Ascending aorta (tissue), 2 donors: ENCODE results near the gene DCAF11. TPM values are rescaled to one million over a fixed set of nuclear protein-coding genes. Genes with fewer than 3 reads are reported as not detected.

Experiments
- DNase-seq, 2 donors: peaks; one replicate each; pipeline ENCODE4 v3.0.0-alpha.2; 2019; ENCODE audit warnings: low spot score in 2 of 2
- H3K27ac ChIP-seq, 2 donors: fragments of 200-600 bp; sonication (generic); one replicate each; pipeline ENCODE4 v1.5.1; 2016 to 2017; ENCODE audit warnings: mild to moderate bottlenecking in 1 of 2
- H3K27me3 ChIP-seq: fragments of 200-600 bp; sonication (generic); one replicate; pipeline ENCODE4 v1.5.1; 2017
- H3K36me3 ChIP-seq, 2 donors: fragments of 200-600 bp; sonication (generic); one replicate each; pipeline ENCODE4 v1.5.1; 2016
- H3K4me1 ChIP-seq, 2 donors: fragments of 200-600 bp; sonication (generic); one replicate each; pipeline ENCODE4 v1.5.1; 2016 to 2017; ENCODE audit warnings: mild to moderate bottlenecking in 1 of 2
- H3K4me3 ChIP-seq, 2 donors: fragments of 200-600 bp; sonication (generic); one replicate each; pipeline ENCODE4 v1.5.1; 2016 to 2017; ENCODE audit warnings: mild to moderate bottlenecking in 1 of 2
- H3K9me3 ChIP-seq, 2 donors: fragments of 200-600 bp; sonication (generic); one replicate each; pipeline ENCODE4 v1.5.1; 2016
- intact Hi-C: fragments of 100-400 bp; cut with DNase I; formaldehyde crosslinking; loops from one replicate; pipeline ENCODE4 v1.15.1; 2023
- total RNA-seq: library from RNA; depleted of rRNA; stranded (reverse); fragments of >200 nt; gene quantifications from one replicate; pipeline ENCODE4 v1.1.0, GENCODE V29; 2016
- TF ChIP-seq, protein P1 (sequence below), 3 experiments: fragments of 200-600 bp in 2 of 3; fragments of 450-650 bp in 1 of 3; sonication (generic) in 2 of 3; IDR thresholded peaks; one replicate each; pipeline ENCODE4 v1.5.1; 2016 to 2019; ENCODE audit warnings: antibody characterized with exemption in 3 of 3, mild to moderate bottlenecking in 1 of 3, moderate library complexity in 1 of 3

Gene DCAF11
- total RNA-seq, 1 donor from 2014 or later: 52.3 TPM

DNA sequence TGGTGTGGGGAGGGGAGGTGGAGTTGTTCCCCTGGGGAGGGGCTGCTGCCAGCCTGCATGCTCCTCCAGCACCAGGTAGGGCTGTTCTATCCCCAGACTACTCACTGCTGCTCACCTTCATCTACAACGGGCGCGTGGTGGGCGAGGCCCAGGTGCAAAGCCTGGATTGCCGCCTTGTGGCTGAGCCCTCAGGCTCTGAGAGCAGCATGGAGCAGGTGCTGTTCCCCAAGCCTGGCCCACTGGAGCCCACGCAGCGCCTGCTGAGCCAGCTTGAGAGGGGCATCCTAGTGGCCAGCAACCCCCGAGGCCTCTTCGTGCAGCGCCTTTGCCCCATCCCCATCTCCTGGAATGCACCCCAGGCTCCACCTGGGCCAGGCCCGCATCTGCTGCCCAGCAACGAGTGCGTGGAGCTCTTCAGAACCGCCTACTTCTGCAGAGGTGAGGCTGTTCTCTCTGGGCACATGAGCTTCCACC lies 50.0 kb downstream of the DCAF11 start:
- Histone ChIP-seq H3K4me3 (no peak overlapping the region), H3K4me1 (peaks cover 9 to 12% of the 10 kb centered on the region in 2 donors), H3K9me3 (no peaks in the 10 kb centered on the region), H3K36me3 (peaks cover 50 to 64% of the 10 kb centered on the region in 2 donors), H3K27me3 (no peaks in the 10 kb centered on the region), H3K27ac (no peak overlapping the region)
- TF ChIP-seq, protein P1, sequence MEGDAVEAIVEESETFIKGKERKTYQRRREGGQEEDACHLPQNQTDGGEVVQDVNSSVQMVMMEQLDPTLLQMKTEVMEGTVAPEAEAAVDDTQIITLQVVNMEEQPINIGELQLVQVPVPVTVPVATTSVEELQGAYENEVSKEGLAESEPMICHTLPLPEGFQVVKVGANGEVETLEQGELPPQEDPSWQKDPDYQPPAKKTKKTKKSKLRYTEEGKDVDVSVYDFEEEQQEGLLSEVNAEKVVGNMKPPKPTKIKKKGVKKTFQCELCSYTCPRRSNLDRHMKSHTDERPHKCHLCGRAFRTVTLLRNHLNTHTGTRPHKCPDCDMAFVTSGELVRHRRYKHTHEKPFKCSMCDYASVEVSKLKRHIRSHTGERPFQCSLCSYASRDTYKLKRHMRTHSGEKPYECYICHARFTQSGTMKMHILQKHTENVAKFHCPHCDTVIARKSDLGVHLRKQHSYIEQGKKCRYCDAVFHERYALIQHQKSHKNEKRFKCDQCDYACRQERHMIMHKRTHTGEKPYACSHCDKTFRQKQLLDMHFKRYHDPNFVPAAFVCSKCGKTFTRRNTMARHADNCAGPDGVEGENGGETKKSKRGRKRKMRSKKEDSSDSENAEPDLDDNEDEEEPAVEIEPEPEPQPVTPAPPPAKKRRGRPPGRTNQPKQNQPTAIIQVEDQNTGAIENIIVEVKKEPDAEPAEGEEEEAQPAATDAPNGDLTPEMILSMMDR (IDR thresholded peaks at IDR 0.05): no peak
- no peak for DNase-seq
- intact Hi-C loops: no loop called here

DNA sequence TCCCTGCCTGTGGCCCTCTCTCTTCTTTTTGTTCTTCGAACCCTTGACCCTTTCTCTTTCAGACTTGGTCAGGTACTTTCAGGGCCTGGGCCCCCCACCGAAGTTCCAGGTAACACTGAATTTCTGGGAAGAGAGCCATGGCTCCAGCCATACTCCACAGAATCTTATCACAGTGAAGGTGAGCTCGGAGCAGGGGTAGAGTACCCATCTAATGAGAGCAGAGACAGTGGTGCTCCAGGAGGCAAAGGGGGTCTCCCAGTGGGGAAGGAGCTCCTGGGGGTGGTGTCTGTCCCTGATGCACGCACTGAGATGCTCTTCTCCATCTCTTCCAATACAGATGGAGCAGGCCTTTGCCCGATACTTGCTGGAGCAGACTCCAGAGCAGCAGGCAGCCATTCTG lies 51.2 kb downstream of the DCAF11 start:
- Histone ChIP-seq H3K9me3 (no peaks in the 10 kb centered on the region), H3K36me3 (peaks cover 50 to 56% of the 10 kb centered on the region in 2 donors), H3K27me3 (no peaks in the 10 kb centered on the region), H3K4me1 (peaks cover 9 to 12% of the 10 kb centered on the region in 2 donors), H3K4me3 (no peak overlapping the region), H3K27ac (no peak overlapping the region)
- intact Hi-C loops: no loop called here
- TF ChIP-seq, protein P1 (IDR thresholded peaks at IDR 0.05): no peak
- no peak for DNase-seq

DNA sequence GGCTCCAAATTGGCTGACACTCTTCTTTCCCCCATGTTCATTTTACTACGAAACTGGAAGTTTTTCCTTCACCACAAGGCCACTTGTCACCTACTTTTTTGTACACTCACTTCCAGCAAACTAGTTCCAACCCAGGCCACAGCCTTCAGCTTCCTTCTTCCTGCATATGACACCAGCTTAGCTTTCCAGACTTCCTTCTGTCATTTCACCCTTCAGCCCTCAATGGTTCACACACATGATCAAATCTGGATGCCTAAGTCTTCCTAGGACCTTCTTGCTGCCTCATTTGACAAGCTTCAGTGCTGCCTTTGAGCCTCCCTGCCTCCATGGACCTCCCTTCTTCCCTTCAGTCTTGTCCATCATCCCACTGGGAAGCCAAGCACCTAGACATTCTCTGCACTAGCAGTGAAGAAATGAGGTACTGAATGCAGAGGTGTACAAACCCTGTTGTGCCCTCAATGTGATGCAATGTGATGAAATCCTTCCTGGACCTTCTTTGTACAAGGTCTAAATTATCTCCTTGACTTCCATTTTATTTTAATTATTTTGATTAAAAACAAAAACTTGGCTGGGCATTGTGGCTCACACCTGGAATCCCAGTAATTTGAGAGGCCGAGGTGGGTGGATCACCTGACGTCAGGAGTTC lies 53.0 kb downstream of the DCAF11 start:
- no peaks in the 10 kb centered on the region for H3K27me3 ChIP-seq
- H3K4me3 ChIP-seq: no peak overlapping the region
- DNase-seq: no peak
- H3K4me1 ChIP-seq: peaks cover 8 to 12% of the 10 kb centered on the region in 2 donors
- no peaks in the 10 kb centered on the region for H3K9me3 ChIP-seq
- TF ChIP-seq, protein P1 (IDR thresholded peaks at IDR 0.05): no peak
- intact Hi-C loops: no loop called here
- no peak overlapping the region for H3K27ac ChIP-seq
- peaks cover 49 to 56% of the 10 kb centered on the region in 2 donors for H3K36me3 ChIP-seq

DNA sequence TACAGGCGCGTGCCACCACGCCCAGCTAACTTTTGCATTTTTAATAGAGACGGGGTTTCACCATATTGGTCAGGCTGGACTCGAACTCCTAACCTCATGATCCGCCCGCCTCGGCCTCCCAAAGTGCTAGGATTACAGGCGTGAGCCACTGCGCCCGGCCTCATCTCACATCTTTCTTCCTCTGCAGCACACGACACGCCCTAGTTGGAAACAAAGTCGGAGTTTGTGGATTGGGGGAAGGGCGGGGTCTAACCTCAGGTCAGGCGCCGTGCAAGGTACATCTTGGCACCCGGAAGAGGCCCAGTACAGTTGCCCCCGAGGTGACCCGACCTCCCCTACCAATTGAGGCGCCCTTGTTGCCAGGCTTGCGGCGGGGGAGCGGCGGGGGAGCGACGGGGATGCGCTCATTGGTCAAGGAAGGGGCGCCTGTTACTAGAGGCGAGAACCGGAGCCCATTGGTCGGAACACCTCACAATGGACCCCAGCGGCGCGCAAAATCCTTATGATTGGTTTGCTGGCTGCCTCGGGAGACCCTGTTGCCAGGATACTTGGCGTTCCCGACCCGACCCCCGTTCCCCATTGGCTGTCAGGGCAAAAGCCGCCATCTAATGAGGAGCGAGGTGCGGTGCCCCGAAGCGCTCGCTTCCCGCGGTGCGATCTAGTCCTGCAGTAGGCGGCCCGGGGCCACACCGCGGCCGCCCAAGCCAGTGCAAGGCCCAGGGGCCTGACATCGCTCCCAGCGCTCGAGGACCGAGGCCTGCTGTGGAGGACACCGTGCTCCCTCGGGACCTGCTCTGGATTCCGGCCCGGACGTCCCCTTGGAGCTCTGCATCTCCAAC lies 57.1 kb downstream of the DCAF11 start, which contains the start of gene REC8:
REC8 (plus strand) TSS at position 659 of the 839 bp plus-strand sequence. CDS start 473 bp downstream, outside the sequence.
- H3K4me3 ChIP-seq: peak within 1 kb of the TSS; percentile 27 to 58
- no peaks in the 10 kb centered on the region for H3K27me3 ChIP-seq
- peak within 1 kb of the TSS; percentile 1 to 18 for H3K27ac ChIP-seq
- H3K4me1 ChIP-seq: peaks cover 2 to 6% of the 10 kb centered on the region in 2 donors
- intact Hi-C loops: no loop called here
- no peaks in the 10 kb centered on the region for H3K9me3 ChIP-seq
- H3K36me3 ChIP-seq: peaks cover 9 to 19% of the 10 kb centered on the region in 2 donors
- DNase-seq: peak; percentile 38 to 85
- TF ChIP-seq, protein P1 (IDR thresholded peaks at IDR 0.05): no peak

DNA sequence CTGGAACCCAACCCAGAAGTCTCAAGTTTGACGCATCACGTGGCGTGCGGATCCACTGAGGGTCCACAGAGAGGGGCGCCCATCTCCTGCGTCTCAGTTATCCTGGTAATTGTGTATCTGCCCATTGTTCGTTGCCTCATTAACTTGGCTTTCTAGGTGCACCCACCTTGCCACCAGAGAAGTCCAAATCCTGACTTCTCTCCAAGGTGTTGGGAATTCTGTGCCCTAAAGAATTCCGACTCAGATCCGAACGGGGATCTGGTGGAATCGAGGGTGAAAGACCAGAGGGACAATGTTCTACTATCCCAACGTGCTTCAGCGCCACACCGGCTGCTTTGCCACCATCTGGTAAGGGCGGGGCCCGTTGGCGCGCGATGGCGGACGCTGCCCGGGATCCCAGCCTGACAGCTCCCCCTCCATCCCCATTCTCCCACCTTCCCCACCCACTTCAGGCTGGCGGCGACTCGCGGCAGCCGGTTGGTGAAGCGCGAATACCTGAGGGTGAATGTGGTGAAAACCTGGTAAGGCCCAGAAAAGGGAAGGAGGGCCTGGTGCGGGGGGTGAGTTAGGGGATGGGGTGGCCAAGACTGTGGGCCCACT lies 57.8 kb downstream of the DCAF11 start:
- H3K4me1 ChIP-seq: peaks cover 2 to 6% of the 10 kb centered on the region in 2 donors
- intact Hi-C loops: no loop called here
- TF ChIP-seq, protein P1 (IDR thresholded peaks at IDR 0.05): no peak
- peak overlapping the region in 1 of 2 donors; percentile 18 for H3K27ac ChIP-seq
- H3K36me3 ChIP-seq: peaks cover 5 to 20% of the 10 kb centered on the region in 2 donors
- no peaks in the 10 kb centered on the region for H3K9me3 ChIP-seq
- DNase-seq: no peak
- H3K27me3 ChIP-seq: no peaks in the 10 kb centered on the region
- H3K4me3 ChIP-seq: peak overlapping the region; percentile 27 to 58
